NCI-H510A (cell line): ENCODE data around the gene STUB1.
"Not testable (repeated sequence)": the region's sequence is repeated elsewhere in the genome, so short reads cannot be mapped to it uniquely, and the experiment has no call there.

Source experiments
- DNase-seq: peaks from one replicate; lab custom pipeline; 2025; lab: John Stamatoyannopoulos, UW

Gene STUB1

DNA sequence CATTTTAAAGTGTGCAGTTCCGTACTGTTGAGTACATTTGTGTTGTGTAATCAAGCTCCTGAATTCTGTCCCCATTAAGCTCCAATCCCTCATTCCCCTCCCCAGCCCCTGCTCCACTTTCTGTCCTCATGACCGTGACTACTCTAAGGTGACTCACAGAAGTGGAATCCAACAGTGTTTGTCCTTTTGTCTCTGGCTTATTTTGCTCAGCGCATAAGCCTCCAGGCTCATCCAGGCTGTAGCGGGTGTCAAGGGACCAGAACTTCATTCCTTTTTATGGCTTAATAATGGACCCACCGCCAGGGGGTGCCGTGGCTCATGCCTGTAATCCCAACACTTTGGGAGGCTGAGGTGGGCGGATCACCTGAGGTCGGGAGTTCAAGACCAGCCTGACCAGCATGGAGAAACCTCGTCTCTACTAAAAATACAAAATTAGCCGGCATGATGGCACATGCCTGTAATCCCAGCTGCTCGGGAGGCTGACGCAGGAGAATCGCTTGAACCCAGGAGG is 32.6 kb downstream of the STUB1 start:
- not testable (repeated sequence) for DNase-seq

DNA sequence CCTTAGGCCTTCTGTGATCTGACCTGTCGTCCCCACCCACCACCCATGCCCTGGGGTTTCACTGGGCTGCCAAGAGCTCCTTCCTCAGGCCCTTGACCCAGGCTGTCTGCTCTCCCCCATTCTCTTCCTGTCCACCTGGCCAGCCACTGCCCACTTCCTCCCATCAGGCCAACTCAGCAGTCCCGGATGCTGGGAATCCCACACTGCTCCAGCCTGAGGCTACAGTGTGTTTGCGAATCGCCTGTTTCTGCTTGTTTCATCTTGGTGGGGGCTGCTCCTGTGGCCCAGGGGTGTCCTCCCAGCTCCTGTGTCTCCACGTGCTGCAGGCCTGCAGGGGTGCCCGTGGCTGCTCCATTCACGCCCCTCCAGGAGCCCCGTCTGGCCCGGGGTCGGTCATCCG is 33.9 kb downstream of the STUB1 start:
- DNase-seq = no peak

DNA sequence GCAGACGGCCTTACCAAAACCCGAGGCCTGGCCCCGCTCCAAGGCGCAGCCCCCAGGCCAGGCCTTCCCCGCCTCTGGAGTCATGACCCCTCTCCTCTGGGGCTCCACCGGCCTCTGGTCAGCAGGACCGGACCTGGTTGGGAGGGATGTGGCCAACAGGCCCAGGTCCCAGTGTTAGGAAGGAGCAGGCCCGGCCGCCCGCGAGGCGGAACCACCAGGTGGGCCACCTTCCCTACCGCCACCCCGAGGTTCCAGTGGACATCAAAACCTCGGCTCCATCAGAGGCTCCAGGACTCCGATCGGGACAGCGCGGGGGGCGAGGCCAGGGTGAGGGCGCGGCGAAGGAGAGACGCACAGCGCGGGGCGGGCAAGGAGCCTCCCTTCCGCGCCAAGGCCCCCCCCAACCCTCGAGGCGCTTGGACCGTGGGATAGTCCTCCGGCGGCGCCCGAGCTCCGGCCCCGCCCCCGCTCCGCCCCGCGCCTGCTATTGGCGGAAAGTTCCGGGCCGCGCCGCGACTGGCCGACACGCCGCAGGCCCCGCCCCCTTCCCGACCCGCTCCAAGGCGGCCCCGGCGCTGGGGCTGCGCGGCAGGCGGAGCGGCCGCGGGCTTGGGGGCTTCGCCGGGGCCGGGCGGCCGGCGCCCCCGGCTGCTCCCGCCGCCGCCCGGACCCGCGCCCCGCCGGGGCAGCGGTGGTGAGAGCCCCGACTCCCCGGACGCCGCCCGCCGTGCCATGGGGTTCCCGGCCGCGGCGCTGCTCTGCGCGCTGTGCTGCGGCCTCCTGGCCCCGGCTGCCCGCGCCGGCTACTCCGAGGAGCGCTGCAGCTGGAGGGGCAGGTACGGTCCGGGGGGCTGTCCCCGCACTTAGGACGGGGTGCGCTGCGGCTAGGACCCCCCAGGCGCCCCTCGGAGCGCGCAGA is 34.6 kb downstream of the STUB1 start, which contains the start of gene METRN:
TSS of gene METRN (plus strand) at position 561 of the 919 bp plus-strand sequence. CDS start at position 733, 172 bp downstream.
- peak; percentile 33 for DNase-seq

DNA sequence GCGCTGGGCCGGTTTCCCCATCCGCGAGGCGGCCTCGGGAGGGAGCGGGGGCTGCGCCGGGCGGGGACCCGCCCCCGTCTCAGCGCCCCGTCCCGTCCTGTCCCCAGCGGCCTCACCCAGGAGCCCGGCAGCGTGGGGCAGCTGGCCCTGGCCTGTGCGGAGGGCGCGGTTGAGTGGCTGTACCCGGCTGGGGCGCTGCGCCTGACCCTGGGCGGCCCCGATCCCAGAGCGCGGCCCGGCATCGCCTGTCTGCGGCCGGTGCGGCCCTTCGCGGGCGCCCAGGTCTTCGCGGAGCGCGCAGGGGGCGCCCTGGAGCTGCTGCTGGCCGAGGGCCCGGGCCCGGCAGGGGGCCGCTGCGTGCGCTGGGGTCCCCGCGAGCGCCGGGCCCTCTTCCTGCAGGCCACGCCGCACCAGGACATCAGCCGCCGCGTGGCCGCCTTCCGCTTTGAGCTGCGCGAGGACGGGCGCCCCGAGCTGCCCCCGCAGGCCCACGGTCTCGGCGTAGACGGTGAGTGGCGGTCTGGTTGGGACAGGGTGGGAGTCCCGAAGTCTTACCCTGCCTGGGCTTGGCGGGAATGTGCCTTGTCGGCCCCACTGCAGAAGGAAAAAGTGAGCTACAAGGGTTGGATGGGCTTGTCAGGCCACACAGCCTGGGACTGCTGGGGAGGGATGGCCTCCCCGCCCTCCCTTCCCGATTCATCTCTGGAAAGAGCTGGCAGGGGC is 35.4 kb downstream of the STUB1 start:
- no peak for DNase-seq

DNA sequence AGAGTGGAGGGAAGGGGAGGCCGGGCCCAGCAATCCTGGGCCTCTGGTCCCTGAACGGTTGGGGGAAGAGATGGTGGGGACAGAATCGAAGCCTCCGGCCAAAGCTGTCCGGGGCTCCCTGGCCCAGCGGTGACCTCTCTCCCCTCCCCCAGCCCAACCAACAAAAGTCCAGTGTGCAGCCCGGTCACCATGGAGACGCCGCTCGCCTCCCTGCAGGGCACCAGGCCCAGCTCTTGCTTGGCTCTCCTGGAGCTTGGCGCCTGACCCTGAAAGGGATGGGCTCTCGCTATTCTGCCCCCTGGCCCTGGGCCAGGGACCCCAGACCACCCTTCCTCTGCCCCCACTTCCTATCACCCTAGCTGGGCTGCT is 36.0 kb downstream of the STUB1 start:
- DNase-seq = no peak

DNA sequence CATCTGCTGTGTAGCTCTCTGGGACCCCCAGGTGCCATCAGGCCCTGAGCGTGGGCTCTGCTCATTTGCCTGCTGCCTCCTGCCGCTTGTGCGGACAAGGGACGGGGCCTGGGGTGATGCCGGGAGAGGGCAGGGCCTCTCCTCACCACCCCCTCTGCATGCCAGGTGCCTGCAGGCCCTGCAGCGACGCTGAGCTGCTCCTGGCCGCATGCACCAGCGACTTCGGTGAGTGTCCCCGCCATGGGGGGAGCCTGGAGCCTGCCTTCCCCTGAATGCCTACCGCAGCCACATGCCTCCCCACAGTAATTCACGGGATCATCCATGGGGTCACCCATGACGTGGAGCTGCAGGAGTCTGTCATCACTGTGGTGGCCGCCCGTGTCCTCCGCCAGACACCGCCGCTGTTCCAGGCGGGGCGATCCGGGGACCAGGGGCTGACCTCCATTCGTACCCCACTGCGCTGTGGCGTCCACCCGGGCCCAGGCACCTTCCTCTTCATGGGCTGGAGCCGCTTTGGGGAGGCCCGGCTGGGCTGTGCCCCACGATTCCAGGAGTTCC is 36.6 kb downstream of the STUB1 start:
- DNase-seq = no peak

DNA sequence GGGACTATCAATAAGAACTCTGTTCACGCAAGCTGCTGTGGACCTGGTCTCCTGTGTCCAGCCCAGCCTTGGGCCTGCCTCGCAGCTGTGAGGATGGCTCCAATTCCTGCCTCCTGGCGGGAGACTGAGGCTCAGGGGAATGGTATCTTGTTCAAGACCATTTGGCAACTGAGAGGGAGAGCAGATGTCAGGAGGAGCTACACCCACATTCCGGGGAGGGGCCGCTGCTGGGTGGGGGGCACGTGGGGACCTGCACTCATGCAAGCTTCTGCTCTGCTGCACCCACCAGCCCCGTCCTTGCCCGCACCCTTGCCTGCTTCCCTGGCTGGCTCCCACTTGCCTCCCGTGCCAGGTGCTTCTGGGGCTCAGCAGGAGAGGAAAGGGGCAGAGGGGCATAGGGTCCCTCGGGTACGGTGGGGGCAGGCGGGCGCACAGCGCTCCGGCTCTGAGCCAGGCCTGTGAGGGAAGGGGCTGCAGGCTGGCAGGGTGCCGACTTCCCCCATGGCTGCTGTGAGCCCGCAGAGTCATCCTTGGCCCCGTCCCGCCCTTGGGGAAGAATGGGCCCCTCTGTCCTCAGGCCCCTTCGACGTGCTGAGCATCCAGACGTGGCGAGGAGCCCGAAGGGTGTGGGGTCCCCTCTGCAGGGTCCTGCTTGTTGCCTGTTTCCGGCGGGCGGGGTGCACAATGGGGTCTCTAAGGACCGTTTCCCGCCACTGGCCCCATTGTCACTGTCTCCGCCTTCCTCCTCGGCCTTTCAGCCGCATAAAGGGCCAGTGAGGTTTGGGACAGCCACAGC is 37.4 kb downstream of the STUB1 start:
- no peak for DNase-seq

DNA sequence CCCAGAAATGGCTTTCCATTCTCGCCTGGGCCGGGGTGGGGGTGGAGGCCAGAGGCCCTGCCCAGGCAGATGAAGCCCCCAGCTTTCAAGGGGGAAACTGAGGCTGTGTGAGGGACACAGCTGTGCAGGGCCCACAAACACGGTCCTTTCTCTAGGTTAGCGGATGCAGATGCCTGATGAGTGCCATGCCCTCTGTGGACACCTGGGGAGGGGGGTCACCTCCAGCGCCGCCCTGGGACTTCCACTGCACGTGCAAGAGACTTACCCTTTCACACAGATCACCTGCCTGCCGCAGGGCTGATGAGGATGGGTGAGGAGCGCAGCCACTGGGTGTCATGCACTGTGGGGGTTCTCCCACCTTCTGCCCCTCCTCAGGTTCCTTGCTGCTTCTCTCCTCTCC is 38.2 kb downstream of the STUB1 start:
- no peak for DNase-seq

DNA sequence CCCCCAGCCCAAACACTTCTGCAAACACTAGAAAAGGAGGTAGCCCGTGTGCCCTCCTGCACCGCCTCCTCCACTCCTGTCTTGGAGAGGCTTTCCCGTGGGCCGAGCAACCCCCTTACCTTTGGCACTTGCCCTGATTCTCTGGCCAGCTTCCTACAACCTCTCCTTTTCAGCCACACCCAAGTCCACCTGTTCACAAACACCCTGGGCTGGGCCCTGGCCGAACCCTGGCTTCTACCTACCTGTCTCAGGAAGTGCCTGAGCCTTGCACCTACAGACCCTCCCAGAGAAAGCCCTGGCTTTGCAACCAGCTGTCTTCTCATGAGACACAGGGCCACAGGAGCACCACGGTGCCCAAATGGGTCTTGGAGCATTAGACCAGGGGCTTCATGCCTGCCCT is 38.7 kb downstream of the STUB1 start:
- DNase-seq = no peak

DNA sequence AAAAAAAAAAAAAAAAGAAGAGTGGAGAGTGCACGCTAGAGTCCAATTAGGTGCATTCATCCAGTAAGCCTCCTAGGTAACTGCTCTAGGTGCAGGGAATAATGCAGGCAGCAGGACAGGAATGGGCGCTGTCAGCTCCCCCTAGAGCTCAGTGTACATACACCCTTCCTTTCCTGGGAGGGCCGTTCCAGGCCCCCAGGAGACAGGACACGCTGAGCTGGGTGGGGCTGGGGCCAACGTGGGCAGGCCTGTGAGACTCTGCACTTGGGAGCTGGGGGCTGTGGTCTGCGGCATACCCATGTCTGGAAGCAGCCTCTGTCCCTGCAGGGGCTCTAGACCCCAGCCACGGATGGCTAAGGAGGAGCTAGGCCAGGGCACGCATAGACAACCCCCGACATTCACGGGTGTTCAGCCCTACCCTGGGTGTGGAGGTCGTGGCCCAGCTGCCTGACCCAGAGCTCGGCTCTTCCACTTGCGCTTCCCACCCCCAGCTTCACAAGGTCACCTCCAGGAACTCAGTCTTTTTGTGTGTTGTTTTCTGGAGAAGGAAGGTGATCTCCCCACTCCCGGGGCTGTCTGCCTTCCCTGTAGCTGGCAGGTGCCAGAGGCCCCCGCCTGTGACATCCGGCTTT is 39.7 kb downstream of the STUB1 start:
- DNase-seq = no peak

DNA sequence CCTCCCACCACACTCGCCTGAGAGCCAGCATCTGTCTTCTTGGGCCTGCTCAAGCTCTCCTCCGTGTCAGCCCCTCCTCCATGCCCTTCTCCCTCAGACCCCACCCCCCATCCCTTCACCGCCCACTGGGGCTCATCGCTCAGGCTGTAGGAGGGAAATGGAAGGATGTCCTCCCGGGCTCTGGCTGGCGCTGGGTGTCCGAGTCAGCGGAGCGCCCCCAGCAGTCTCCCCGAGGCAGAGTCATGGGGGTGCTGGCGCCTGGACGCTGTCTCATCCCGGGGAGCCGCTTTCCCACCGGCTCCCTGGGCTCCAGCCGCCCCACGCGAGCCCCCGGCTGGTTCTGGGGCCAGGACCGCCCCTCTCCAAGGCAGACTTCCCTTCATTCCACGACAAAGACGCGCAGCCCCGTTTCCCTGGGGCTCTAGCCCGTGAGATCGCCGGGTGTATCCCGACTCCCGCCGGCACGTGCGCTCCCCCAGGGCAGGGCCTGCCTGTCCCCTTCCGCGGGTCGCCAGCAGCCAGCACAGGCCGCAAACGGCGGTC is 40.3 kb downstream of the STUB1 start:
- peak; percentile 74 for DNase-seq

DNA sequence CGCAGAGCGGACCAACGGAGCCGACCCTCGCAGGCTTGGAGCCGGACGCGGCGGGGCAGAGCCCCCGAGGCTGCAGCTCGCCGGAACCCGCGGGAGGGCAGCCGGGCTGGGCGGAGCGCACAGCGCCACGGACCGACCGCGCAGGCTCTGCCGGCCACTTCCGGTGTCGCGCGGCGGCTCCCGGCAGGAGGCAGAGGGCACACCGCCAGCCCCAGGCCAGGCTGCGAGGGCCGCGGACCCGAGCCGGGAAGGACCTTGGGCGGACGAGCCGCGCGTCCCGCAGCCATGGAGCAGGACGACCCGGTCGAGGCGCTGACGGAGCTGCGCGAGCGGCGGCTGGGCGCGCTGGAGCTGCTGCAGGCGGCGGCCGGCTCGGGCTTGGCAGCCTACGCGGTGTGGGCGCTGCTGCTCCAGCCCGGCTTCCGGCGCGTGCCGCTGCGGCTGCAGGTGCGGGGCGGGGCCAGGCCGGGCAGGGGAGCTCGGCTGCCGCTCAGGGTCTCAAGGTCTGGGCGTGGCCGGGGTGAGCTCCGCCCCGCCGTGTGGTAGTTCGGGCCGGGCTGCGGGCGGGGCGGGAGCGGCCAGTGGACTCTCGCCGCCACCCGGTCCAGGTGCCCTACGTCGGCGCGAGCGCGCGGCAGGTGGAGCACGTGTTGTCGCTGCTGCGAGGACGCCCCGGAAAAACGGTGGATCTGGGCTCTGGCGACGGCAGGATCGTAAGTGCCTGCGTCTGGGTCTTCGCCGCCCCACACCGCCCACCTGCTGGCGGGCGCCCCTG is 41.0 kb downstream of the STUB1 start, which contains the start of gene ANTKMT:
TSS of gene ANTKMT (plus strand) at position 157 of the 775 bp plus-strand sequence. CDS start at position 286, 129 bp downstream.
- DNase-seq = peak; percentile 76

DNA sequence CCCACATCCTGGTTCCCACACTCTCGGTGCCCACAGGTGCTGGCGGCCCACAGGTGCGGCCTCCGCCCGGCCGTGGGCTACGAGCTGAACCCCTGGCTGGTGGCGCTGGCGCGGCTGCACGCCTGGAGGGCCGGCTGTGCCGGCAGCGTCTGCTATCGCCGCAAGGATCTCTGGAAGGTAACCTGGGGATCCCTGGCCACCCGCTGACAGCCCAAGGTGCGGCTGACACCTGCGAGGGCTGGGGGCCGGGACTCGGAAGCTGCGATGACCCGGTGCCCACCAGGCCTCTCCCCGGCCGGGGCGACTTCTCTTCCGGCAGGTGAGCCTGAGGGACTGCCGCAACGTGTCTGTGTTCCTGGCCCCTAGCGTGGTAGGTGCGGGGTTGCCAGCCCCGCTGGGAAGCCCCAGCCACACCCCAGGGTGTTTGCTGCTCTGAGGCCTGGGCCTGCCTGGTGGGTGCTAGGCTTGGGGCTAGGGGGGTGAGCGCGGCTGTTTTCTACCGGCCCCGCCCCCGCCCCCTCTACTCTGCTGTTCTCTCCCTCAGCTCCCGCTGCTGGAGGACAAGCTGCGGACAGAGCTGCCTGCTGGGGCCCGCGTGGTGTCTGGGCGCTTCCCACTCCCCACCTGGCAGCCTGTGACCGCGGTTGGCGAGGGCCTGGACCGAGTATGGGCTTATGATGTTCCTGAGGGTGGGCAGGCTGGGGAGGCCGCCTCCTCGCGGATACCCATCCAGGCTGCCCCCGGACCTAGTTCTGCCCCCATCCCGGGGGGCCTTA is 41.7 kb downstream of the STUB1 start:
- no peak for DNase-seq

DNA sequence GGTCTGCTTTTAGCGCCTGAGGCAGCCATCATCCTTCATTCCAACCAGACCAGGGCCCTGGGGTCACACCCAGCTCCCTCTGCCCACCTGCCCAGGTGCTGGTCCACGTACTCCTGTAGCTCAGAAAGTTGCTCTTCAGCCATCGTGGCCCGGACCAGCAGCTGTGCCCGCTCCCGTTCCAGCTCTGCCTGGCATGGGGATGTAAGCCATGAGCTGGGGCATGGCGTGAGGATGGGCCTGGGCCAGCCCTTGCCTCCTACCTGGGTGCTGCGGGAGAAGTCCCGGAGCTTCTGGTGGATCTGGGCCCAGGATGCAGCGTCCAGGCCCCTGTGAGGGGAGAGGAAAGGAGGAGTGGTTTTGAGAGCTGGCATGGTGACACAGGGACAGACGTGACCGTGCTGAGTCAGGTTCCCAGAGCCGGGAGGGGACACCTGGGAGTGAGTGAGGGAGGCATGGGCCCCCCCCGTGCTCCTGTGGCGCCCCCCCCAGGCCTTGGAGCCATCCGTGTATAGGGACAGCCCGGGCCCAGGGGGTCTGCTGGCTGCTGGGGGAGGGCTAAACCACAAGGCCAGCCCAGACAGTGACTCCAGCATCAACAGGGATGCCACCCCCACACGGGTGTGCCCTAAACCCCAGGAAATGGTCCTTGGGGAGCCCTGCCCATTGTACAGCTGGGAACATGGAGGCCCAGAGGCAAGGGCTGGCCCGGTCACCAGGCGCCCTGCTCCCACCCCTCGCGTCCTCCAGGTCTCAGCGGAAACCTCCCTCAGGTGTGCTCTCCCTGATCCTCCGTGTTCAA is 42.8 kb downstream of the STUB1 start:
- no peak for DNase-seq

DNA sequence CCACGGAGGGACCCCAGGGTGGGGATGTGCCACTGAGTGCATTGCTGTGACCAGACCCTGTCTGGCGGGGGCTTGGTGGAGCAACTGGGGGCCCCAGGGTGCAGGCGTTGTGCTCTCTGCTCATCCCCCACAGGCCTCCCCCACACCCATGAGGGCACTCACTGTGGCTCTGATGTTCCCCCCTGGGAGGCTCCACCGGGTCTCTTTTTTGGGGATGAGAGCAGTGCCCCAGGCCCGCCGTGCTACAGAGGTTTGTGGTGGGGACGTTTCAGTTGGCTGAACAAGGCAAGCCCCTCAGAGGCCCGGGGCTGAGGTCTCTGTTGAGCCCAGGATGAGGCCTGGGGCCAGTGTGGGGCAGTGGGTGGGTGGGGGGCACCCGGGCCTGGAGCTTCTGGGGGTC is 43.5 kb downstream of the STUB1 start:
- no peak for DNase-seq

DNA sequence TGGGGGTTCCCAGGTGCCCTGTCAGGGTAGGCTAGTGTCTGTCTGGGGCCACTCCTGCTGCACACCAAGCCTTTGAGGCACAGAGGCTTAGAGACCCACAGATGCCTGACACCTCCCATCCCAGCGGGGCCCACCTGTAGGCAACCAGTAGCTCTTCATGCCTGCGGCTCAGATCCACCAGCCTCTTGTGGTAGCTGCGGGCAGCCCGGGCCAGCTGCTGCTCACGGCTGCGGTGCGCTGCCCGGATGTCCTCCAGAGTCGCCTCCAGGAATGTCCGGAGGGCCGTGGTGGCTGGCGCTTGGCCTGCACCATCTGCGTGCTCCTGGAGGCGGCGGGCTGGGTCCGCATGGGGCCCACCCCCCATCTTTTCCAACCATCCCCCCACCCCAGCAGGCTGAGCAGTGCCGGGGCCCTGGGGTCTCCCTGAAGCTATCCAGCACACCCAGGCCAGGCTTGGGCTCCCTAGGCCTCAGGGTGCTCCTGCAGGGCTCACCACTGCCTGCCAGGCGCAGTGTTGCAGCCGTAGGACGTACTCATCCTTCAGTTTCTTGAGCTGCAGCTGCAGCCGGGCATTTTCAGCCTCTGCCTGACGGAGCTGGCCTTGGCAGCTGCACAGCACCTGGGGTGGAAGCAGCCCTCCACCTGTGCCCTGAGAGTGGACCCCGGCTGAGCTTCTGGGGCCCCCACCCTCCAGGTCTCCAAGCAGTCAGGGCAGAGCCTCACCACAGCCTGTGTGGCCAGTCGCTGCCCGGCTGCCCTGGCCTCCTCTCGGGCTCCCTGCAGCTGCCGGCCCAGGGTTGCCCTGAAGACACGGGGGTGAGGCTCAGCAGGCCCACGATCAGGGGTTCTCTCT is 44.2 kb downstream of the STUB1 start:
- DNase-seq = no peak

DNA sequence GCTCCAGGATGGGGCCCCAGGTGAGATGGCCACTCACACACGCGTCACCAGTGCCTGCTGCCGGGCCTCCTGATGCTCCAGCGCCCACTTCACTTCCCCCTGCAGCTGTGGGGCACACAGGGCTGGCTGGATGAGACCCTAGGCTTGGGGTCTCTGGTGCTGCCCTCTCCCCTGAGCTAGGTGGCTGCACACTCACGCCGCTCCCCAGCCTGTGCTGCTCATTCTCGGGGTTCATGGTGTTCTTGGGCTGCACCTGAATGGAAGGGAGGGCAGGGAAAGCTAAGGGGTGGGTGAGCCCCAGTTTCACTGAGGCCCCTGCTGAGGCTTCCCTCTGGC is 44.8 kb downstream of the STUB1 start:
- no peak for DNase-seq
